ENCODE measurements around the gene RAE1. TPM values are rescaled to one million over a fixed set of nuclear protein-coding genes. Genes with fewer than 3 reads are reported as not detected.

RAE1 gene
- total RNA-seq, 2 donors from 2014 or later = 21.7 to 49.9 TPM

DNA sequence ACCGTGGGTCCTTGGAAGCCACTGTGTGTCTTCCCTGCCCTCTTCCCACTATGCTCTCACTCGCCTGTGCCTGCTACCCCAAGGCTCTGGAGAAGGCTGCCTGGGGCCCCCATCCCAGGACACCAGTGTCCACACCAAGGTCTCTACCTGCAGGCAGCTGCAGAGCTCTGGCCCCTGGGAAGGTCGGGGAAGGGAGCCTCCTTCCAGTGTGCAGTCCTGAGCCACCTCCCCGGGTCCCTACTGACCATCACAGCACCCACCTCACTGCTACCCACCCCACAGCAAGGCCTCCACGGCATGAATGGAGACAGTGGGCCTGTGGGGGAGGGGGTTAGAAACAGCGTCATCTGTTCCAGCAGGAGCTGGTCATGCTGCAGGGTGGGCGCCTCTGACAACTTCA is 75.8 kb downstream of the RAE1 start:
- no peak for DNase-seq (ENCODE audit: low spot score)
- Histone ChIP-seq H3K27ac (no peak overlapping the region), H3K27me3 (replicated peaks; ENCODE audit: insufficient read depth) (no peaks in the 10 kb centered on the region), H3K9me3 (no peaks in the 10 kb centered on the region), H3K4me1 (replicated peaks) (no peaks in the 10 kb centered on the region), H3K36me3 (no peaks in the 10 kb centered on the region), H3K4me3 (no peak overlapping the region)
- WGBS = 87% methylated on average over 7 of the region's 7 CpGs
- intact Hi-C loops (cut with DNase I) = no loop called here
- TF ChIP-seq POLR2AphosphoS5 (IDR thresholded peaks at IDR 0.05) (no peak), POLR2A (IDR thresholded peaks at IDR 0.05) (no peak)
- TF ChIP-seq, protein P1, sequence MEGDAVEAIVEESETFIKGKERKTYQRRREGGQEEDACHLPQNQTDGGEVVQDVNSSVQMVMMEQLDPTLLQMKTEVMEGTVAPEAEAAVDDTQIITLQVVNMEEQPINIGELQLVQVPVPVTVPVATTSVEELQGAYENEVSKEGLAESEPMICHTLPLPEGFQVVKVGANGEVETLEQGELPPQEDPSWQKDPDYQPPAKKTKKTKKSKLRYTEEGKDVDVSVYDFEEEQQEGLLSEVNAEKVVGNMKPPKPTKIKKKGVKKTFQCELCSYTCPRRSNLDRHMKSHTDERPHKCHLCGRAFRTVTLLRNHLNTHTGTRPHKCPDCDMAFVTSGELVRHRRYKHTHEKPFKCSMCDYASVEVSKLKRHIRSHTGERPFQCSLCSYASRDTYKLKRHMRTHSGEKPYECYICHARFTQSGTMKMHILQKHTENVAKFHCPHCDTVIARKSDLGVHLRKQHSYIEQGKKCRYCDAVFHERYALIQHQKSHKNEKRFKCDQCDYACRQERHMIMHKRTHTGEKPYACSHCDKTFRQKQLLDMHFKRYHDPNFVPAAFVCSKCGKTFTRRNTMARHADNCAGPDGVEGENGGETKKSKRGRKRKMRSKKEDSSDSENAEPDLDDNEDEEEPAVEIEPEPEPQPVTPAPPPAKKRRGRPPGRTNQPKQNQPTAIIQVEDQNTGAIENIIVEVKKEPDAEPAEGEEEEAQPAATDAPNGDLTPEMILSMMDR (IDR thresholded peaks at IDR 0.05) = no peak

DNA sequence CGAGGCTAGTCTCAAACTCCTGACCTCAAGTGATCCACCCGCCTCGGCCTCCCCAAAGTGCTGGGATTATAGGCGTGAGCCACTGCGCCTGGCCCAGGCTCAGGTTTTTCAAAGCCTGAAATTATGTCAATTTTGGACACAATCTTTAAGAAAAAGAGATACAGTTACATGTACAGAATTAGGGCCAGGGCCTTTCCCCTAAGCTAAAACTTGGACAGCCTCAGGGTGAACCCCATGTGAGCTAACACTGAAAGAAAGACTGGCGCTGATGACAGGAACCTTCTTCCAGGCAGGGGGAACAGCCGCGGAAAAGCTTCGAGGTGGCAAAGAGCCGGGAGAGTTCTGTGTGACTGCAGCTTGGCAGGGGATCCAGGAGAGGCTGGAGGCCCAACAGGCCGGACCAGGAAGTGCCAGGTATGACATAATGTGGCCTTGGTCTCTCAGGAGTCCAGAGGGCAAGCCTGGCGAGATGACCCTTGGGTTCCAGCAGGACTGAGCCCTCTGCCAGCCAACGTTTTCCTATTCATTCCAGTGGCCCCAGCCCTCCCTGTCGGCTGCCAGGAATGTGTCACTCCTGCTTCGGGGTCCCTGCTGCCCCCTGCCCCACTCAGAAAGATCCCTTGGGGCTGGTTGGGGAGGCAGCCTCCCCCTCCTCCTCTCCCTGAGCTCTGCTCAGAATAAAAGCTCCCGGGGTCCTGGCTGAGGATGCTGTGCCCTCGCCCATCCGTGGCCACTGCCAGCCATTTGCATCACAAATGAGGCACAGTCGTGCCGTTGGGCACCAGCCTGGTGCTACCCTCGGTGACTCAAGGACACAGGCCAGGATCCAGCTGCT is 77.5 kb downstream of the RAE1 start:
- Histone ChIP-seq H3K27me3 (replicated peaks; ENCODE audit: insufficient read depth) (no peaks in the 10 kb centered on the region), H3K9me3 (no peaks in the 10 kb centered on the region), H3K36me3 (no peaks in the 10 kb centered on the region), H3K27ac (no peak overlapping the region), H3K4me3 (no peak overlapping the region), H3K4me1 (replicated peaks) (no peaks in the 10 kb centered on the region)
- 57% methylated on average over 20 of the region's 21 CpGs for WGBS
- intact Hi-C loops (cut with DNase I) = no loop called here
- DNase-seq (ENCODE audit: low spot score) = no peak
- no peak for TF ChIP-seq POLR2A (IDR thresholded peaks at IDR 0.05)
- TF ChIP-seq POLR2AphosphoS5 (IDR thresholded peaks at IDR 0.05) = no peak
- TF ChIP-seq, protein P1 (IDR thresholded peaks at IDR 0.05) = no peak

Small RNA genes lying within 50 kb of the gene (microRNA-seq; reads per million reads assigned to microRNA genes)
- not detected for gene MIR4325

Small RNA genes lying within 50 kb of the gene (small RNA-seq; reads per million reads assigned to genes)
- 0 reads per million in 2 donors for gene MIR4325
- gene RF00019 = 0 reads per million in 2 donors
- gene RPL39P39 = 0 reads per million in 2 donors

Other genes with a start within 250 kb of the RAE1 start
- gene BMP7, start 84.6 kb upstream of the RAE1 start, total RNA-seq = 10 to 100 TPM; 10.5 to 16.8 TPM
- gene SPO11, start 21.5 kb upstream of the RAE1 start, total RNA-seq = 1 to 10 TPM in 1 of 2 donors, not detected in 1; 2.6 TPM
- 100 to 1,000 TPM in 1 of 2 donors, 10 to 100 TPM in 1; 29.9 to 104 TPM for gene RBM38, start 40.1 kb downstream of the RAE1 start, total RNA-seq
- 10 to 100 TPM in 1 of 2 donors, not detected in 1; 10.8 TPM for gene CTCFL, start 173.9 kb downstream of the RAE1 start, total RNA-seq
- gene PCK1, start 209.9 kb downstream of the RAE1 start, total RNA-seq = under 1 TPM in 1 of 2 donors, not detected in 1; 0.68 TPM

Data from prostate gland (tissue), 2 donors.